PFSK-1 (cell line): ENCODE results near the gene CTIF.

Experiments
- FOXP2 ChIP-seq: optimal IDR thresholded peaks from 2 replicates; pipeline ENCODE3; 2011; ENCODE audit warnings: borderline replicate concordance, control low read depth, inconsistent platforms; ENCODE audit not compliant: insufficient read depth; ENCODE audit errors: extremely low read length, extremely low read depth
- POLR2AphosphoS5 ChIP-seq: IDR thresholded peaks from 2 replicates; pipeline ENCODE4 v1.6.1; 2012; ENCODE audit warnings: low read depth, mild to moderate bottlenecking, control low read depth, low read length, moderate library complexity
- SIN3A ChIP-seq: IDR thresholded peaks from 2 replicates; pipeline ENCODE4 v1.6.1; 2012; ENCODE audit warnings: mild to moderate bottlenecking, low read length, moderate library complexity, borderline replicate concordance; ENCODE audit not compliant: insufficient read depth
- TAF1 ChIP-seq: IDR thresholded peaks from 2 replicates; pipeline ENCODE4 v1.6.1; 2012; ENCODE audit warnings: low read length, control low read depth, borderline replicate concordance; ENCODE audit not compliant: insufficient read depth
- TF ChIP-seq, protein P1 (sequence below), 2 experiments: IDR thresholded peaks; 2 replicates each; pipeline versions ENCODE4 v1.6.1 to v1.8.0; 2011 to 2012; ENCODE audit warnings: low read depth in 2 of 2, low read length in 2 of 2, control low read depth in 1 of 2, inconsistent platforms in 1 of 2, mild to moderate bottlenecking in 1 of 2, moderate library complexity in 1 of 2; ENCODE audit not compliant: insufficient read depth in 1 of 2

DNA sequence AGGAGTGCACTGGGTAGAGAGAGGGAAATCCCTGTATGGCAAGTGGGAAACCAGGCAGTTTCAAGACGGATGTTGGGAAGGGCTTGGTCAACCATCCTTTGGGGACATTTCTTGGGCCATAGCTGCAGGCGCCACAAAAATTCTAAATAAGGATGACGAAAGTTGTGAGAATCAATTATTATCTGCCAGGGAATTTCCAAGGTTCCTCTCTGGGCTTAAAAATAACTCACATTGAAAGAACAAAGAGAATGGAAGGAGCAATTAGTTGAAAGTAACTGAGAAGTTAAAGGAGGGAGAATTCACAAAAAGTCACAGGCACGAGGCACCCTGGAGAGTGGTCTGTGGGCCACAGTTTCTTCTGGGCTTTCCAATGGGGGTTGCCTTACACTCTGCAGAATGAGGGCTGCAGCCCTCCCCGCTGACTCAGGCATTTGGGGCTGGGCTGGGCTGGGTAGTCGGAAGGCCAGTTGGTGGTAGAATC lies 216.2 kb downstream of the CTIF start:
- TF ChIP-seq POLR2AphosphoS5 (no peak), TAF1 (no peak), FOXP2 (no peak), SIN3A (no peak)
- TF ChIP-seq, protein P1, sequence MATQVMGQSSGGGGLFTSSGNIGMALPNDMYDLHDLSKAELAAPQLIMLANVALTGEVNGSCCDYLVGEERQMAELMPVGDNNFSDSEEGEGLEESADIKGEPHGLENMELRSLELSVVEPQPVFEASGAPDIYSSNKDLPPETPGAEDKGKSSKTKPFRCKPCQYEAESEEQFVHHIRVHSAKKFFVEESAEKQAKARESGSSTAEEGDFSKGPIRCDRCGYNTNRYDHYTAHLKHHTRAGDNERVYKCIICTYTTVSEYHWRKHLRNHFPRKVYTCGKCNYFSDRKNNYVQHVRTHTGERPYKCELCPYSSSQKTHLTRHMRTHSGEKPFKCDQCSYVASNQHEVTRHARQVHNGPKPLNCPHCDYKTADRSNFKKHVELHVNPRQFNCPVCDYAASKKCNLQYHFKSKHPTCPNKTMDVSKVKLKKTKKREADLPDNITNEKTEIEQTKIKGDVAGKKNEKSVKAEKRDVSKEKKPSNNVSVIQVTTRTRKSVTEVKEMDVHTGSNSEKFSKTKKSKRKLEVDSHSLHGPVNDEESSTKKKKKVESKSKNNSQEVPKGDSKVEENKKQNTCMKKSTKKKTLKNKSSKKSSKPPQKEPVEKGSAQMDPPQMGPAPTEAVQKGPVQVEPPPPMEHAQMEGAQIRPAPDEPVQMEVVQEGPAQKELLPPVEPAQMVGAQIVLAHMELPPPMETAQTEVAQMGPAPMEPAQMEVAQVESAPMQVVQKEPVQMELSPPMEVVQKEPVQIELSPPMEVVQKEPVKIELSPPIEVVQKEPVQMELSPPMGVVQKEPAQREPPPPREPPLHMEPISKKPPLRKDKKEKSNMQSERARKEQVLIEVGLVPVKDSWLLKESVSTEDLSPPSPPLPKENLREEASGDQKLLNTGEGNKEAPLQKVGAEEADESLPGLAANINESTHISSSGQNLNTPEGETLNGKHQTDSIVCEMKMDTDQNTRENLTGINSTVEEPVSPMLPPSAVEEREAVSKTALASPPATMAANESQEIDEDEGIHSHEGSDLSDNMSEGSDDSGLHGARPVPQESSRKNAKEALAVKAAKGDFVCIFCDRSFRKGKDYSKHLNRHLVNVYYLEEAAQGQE (IDR thresholded peaks at IDR 0.05; ENCODE audit: insufficient read depth in 1 of 2, low read depth in 2 of 2, low read length in 2 of 2): no peak
